GM19468 (cell line): ENCODE data around the gene MGST3.
"Not testable (repeated sequence)": the region's sequence is repeated elsewhere in the genome, so short reads cannot be mapped to it uniquely, and the experiment has no call there.

Experiments
- ATAC-seq: cut with Tn5 transposase; IDR thresholded peaks from one replicate; pipeline ENCODE4 v1.9.1; 2021; ENCODE audit warnings: mild to moderate bottlenecking, moderate library complexity, moderate number of reproducible peaks; ENCODE audit not compliant: unreplicated experiment; ENCODE audit errors: extremely low read depth

The MGST3 gene

GRCh38 chr1:165648919-165649572 is 18.0 kb downstream of the MGST3 start:
- ATAC-seq = no peak

GRCh38 chr1:165650981-165651625 is 20.1 kb downstream of the MGST3 start:
- no peak for ATAC-seq

DNA sequence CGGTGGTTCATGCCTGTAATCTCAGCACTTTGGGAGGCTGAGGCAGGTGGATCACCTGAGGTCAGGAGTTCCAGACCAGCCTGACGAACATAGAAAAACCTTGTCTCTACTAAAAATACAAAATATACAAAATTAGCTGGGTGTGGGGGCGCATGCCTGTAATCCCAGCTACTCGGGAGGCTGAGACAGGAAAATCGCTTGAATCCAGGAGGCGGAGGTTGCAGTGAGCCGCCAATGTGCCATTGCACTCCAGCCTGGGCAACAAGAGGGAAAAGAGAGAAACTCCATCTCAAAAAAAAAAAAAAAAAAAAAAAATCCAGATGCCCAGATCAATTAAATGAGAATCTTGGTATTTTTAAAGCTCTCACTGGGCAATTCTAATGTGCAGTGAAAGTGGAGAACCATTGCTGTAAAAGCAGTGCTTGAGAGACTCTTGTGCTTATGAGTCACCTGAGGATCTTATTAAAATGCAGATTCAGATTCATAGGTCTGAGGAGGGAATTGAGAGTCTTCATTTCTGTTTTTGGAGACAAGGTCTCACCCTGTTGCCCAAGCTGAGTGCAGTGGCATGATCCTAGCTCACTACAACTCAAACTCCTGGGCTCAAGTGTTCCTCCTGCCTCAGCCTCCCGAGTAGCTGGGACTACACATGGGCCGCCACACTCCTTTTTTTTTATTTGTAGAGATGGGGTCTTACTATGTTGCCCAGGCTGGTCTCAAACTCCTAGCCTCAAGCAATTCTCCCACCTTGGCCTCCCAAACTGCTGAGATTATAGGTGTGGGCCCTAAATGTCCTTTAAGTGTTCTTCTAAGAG is 27.9 kb downstream of the MGST3 start:
- not testable (repeated sequence) for ATAC-seq

DNA sequence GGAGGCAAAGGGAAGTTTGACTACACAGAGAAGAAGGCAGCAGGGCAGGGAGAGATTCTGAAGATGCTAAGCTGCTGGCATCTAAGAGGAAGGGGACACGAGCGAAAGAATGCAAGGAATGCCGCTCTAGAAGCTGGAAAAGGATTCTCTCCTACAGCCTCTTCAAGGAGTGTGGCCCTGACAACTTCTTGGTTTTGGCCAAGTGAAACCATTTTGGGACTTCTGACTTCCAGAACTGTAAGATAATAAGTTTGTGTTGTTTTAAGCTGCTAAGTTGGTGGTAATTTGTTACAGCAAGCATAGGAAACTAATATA is 28.5 kb downstream of the MGST3 start:
- no peak for ATAC-seq

DNA sequence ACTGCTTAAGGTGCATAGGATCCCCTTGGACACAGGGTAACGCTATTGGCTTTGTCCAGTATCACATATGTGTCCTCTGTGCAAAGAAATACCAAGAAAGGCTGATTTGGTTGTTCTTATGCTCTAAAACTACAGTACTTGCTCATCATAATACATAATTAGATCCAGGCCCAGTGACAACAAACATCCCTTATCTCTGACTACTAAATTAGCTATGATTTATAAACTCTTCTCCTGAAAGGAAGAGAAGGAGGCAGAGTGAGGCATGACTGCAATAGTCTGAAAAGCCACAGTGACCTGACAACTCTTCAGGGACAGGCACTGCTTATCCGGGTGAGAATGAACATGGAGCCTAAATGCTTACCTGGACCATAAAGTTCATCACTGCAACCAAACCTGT is 30.7 kb downstream of the MGST3 start:
- ATAC-seq = no peak

GRCh38 chr1:165662186-165662585 is 31.2 kb downstream of the MGST3 start:
- no peak for ATAC-seq

GRCh38 chr1:165666152-165666825 is 35.3 kb downstream of the MGST3 start:
- ATAC-seq = no peak

DNA sequence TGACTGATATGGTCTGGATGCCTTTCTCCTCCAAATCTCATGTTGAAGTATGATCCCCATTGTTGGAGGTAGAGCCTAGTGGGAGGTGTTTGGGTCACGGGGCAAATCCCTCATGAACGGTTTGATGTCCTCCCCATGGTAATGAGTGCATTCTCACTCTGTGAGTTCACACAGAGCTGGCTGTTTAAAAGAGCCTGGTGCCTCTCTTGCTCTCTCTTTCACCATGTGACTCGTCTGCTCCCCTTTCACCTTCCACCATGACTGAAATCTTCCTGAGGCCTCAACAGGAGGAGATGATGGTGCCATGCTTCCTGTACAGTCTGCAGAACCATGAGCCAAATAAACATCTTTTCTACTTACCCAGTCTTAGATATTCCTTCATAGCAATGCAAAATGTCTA is 37.1 kb downstream of the MGST3 start:
- no peak for ATAC-seq

- ATAC-seq = no peak
Measured at GRCh38 chr1:165671526-165671925, 40.5 kb downstream of the MGST3 start.

GRCh38 chr1:165674599-165674998 is 43.6 kb downstream of the MGST3 start:
- no peak for ATAC-seq

- no peak for ATAC-seq
Measured at GRCh38 chr1:165675794-165676193, 44.8 kb downstream of the MGST3 start.

- no peak for ATAC-seq
Measured at GRCh38 chr1:165678509-165678908, 47.5 kb downstream of the MGST3 start.

- ATAC-seq = no peak
Measured at GRCh38 chr1:165679282-165680036, 48.4 kb downstream of the MGST3 start.

- ATAC-seq = no peak
Measured at GRCh38 chr1:165680303-165680702, 49.3 kb downstream of the MGST3 start.

GRCh38 chr1:165680773-165681172 is 49.7 kb downstream of the MGST3 start:
- ATAC-seq = not testable (repeated sequence)

DNA sequence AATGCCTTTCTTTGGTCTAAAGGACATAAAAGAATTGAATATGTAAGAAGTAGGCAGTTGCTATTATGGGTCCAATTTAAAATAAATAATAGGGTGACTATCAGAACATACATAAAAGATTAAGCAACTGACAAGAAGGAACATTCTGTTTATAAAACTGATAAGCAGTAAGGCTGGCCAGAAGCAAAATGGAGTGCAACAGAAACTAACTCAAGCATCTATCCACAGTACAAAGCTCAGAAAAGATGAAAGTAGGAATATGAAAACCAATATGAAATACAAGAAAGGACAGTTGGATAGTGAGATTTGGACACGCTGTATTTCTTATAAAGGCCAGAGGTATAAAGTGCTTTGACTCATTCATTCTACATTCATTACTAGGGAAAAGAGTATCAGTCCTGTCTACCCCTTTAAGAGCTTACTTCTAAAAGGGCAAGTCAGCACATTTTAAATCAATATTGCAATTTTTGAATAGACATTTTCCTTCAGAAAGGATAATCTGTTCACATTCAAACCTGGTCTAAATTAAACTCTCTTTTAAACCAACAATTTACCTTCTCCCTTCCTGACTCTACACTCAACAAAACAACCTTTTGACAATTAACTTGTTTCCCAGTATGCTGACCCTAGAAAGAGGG is 52.9 kb downstream of the MGST3 start:
- ATAC-seq = no peak

- ATAC-seq = peak; percentile 36
Measured at GRCh38 chr1:165686121-165686970, 55.3 kb downstream of the MGST3 start.

GRCh38 chr1:165686971-165687433 is 56.0 kb downstream of the MGST3 start:
- no peak for ATAC-seq

- ATAC-seq = no peak
Measured at GRCh38 chr1:165688046-165688445, 57.0 kb downstream of the MGST3 start.
